GM19328 (cell line): ENCODE measurements around the gene C17orf100.

Experiments used
- ATAC-seq: cut with Tn5 transposase; IDR thresholded peaks from one replicate; pipeline ENCODE4 v1.9.1; 2021; ENCODE audit warnings: mild to moderate bottlenecking, moderate library complexity; ENCODE audit not compliant: unreplicated experiment

Gene C17orf100

DNA sequence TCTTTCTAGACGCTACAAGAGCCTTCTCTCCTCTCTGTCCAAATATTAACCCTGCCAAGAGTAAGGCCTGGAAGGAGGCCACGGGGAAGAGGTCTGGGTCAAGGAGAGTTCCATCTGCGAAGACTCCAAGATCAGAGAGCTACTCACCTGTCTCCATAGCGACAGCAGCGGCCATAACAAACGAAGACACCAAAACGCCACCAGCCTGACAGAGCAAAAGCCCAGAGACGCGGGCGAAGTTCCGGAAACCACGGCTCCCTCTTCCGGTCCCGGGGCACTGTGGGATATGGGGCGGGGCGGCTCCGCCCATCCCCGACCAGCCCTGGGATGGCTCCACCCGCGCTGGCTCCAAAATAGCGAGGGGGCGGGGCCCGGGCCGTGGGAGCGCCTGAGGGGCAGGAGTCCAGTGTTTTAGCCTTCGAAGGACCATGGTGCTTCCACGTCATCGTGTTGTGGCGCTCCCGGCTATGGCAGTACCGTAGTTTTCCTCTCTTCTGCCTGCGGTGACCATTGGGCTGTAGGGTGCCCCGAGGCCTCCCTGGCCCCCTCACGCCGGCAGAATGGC lies at the start of gene C17orf100, which contains the start of gene MED31:
TSS of gene C17orf100 (plus strand) at position 409 of the 565 bp plus-strand sequence. CDS start at position 561, 152 bp downstream.
TSS of gene MED31 (minus strand) at position 252 of the 565 bp plus-strand sequence. CDS start at position 175, 77 bp downstream.
- ATAC-seq, result peak; percentile 94

DNA sequence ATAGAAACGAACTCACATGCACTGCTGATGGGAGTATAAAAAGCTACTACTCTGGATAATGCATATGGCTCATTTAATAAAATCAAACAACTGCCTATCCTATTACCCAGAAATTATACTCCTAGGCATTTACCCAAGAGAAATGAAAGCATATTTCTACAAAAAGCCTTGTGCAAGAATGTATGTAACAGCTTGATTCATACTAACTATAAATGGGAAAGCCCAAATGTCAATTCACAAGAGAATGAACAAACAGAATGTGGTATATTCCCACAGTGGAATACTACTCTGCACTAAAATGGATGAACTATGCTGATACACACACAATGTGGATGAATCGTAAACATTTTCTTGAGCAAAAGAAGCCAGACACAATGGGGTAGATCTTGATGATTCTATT lies 49.4 kb upstream of the C17orf100 start:
- no peak for ATAC-seq

DNA sequence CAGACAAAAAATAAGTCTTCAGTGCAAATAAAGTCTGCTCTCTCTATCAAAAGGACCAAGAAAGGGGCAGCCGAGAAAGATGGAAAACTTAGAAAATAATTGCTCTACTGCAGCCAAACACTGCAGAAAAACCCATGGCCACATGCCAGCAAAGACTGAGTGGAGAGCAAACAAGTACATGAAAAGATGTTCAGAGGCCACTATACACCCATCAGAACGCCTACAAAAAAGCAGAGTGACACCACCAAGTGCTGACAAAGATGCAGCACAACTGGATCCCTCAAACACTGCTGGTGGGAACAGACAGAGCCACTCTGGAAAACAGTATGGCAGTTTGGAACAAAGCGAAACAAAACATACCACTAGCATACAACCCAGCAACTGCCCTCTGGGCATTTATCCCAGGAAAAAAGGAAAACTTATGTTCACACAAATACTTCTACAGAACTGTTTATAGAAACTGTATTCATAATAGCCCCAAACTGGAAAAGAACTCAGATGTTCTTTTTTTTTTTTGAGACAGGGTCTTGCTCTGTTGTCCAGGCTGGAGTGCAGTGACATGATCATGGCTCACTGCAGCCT lies 47.7 kb upstream of the C17orf100 start:
- no peak for ATAC-seq

DNA sequence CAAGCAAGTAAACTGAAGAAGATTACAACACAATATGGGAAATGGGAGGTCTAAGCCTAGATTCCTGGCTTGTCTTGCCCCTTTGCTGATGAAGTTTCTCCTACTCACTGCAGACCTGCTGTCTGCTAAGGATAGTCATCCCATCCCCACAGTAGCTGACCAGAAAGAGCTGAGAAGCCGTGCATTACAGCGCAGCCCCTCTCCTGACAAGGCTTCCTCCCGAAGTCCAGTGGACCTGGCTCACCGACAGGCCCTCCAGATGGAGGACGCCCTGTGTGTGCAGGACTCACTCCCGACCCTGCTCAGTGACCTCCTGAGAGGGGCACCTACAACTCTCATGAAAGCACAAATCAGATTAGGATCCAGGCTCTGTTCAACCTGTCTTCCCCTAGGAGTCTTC lies 46.4 kb upstream of the C17orf100 start:
- no peak for ATAC-seq

DNA sequence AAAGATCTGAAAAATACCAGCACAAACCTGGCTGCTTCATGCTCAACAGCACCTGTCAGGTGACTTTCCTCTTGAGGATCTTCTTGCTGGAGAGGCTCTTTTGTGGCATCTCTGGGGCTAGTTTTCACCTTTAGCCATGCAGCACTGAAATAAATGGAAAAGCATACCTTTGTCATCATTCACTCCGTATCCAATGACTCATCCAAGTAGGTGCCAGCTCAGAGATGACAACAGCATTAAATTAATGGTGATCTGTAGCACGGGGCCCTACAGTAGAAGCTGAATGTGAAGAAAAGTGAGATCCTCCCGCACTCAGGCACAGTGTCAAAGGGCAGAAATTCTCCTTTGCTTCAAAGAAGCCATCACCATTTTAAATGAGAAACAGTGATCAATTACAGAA lies 43.2 kb upstream of the C17orf100 start:
- ATAC-seq, result no peak

DNA sequence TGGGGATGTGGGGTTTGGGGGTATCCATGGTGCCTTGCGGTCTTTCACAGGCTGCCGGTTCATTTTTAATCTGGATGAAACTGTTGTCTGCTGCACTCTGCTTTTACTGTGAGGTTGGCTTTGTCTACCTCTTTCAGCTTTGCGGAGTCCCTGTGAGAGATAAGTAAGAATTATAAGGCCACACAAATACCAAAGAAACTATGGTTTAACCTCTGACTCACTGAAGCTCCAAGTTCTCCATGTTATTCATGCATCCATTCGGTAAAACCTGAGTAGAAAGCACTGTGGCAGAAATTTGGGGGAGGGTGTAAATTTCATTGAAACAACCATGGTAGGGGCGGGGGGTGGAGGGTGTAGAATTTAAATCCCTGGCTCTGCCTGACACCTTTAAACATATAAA lies 41.6 kb upstream of the C17orf100 start:
- ATAC-seq, result no peak

DNA sequence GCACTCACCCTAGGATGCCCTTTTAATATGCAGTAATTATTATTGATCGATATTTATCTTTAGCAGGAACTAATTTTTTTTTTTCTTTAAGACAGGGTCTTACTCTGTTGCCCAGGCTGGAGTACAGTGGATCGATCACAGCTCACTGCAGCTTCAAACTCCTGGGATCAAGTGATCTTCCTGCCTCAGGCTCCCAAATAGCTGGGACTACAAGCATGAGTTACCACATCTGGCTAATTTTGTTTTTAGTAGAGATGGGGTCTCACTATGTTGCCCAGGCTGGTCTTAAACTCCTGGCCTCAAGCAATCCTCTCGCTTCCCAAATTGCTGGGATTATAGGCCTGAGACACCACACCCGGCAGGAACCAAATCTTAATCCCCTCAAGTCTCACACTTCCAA lies 40.3 kb upstream of the C17orf100 start:
- ATAC-seq, result no peak

DNA sequence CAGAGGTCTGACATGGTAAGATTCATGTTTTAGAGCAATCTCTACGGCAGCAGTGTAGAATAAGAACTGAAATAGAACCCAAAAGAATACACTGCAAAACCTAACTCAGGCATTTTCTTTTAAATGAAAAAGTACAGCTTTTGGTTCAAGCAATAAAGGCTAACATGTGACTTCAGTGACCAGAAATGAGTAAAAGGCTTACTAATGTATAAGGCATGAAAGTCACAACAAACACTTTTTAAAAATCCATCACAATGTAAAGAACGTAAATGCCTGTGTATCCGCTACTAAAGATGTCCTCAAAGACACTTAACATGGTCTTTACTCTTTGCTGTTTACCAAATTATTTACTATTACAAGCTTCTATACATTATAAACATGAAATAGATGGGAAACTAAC lies 27.6 kb upstream of the C17orf100 start:
- no peak for ATAC-seq

DNA sequence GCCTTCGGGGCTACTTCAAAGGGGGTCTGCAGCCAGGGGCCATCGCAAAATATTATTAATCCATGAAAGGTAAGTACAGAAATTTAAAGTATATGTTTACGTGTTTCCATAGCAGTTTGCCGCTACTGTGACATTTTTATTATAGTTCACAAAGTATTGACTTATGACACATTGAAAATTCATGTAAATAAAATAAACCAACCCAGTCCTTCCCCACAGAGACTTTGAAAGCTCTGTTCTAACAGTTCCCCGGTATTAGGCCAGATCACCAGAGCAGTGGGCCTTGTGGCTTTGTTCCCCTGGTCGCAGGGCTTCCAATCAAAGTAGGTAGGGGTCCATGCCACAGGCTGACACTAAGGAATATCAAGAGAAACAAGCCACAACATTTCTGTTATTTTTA lies 24.9 kb upstream of the C17orf100 start:
- ATAC-seq, result no peak

DNA sequence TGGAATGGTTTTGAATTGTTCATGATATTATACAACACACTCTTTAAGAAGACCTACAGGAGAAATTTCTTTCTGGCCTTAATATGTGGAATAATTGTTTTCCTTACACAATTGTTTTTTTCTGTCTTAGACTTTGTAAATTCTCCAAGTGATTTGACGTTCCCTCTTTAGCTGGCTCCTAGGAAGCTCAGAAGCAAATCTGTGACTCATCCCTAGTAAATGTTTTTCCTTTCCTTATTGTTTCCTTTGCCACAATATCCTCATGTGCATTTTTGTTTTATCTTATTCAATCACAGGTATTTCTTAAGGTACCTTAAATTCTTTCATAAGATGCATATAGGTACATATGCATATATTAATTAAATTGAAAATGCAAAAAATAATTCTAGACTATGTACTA lies 24.5 kb upstream of the C17orf100 start:
- no peak for ATAC-seq

DNA sequence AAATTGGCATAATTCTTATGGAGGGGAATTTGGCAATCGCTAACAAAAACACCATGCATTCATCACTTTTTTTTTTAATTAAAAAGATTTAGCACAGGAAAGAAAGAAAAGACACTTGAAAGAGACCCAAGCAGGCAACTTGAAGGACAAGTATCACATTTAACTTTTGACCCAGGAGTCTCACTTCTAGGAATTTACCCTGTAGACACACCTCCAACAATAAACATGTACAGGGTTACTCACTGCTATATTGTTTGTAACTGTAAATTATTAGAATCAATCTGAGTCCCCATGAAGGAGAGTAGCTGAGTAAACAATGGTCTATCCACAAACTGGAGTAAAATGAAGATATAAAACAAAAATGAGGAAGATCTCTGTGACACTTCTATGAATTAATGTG lies 21.2 kb upstream of the C17orf100 start:
- ATAC-seq, result no peak

DNA sequence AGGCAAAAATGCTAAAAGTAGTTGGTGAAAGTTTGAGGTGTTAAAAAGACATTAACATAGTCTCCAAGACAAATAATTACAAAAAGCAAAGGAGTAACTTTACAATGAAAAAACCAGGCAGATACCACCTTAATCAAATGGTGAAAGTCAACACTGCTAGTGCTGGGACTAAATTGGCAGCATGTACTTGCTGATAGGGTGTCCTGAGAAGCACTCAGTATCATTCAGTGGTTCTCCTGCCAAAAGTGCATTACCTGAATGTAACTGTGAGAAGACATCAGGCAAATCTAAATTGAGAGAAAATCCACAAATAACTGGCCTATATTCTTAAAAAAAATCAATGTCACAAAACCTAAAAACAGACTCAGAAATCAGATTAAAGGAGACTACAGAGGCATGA lies 19.0 kb upstream of the C17orf100 start:
- ATAC-seq, result no peak

DNA sequence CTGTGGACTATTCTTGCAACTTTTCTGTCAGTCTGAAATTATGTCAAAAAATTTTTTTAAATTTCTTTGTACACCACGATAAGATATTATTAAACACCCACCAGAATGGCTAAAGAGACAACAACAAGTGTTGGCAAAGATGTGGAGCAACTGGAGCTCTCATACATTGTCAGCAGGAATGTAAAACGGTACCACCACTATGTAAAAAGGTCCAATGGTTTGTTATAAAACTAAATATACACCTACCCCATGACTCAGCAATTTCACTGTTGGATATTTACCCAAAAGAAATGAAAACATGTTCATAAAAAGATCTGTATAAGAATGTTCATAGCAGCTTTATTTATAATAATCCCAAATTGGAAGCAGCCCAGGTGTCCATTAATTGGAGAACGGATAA lies 18.3 kb upstream of the C17orf100 start:
- no peak for ATAC-seq

DNA sequence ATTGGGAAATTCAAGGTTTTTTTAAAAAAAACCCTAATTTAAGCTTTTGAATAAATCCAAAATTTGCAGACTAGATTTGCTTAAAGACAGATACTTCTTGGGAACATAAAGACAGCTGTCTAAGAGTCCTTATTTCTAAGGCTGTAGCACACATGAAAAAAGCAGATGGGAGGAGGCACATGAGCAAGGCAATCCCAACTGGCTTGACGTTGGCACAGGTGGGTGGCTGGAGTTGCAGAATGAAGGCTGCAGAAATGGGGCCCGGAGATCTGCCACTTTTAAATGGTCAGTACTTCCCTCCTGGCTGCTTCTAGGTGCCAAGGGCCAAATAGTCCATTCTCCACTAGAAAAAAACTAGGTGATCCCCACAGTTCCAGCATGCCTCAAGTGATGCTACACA lies 15.5 kb upstream of the C17orf100 start:
- no peak for ATAC-seq

DNA sequence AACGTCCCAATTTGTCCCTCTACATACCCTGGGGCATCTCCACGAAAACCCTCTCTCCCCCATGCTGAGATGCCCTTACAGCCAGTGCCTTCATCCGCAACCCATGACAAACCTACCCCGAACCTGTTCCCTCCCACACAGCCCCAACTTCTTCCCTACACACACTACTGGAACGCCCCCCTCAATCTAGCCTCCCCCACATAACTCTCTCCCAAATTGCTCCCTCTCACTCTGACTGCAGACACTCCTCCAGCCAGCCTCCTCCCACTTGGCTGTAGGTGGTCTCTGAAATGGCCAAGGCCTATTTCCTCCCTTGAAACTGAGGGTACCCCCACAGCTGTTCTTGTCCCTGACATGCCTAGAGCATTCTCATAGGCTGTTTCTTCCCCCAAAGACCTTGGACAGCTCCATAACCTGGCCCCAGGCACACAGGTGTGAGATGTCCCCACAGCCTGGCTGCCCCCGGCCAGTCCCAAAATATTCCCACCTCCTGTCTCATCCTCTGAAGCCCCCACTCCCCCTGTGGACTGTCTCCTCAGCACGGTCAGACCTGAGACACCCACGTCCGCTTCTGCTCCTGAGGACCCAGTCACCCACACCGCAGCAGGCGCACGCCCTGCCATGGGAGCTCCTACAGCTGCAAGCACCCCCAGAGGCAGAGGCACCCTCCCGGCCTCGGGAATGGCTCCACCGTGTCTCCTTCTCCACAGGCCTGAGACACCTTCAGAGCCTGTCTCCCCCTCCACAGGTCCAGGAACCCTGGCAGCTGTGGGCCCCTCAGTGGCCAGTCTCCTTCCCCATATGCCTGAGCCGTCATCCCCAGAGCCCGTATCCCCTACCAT lies 14.7 kb upstream of the C17orf100 start:
- no peak for ATAC-seq

DNA sequence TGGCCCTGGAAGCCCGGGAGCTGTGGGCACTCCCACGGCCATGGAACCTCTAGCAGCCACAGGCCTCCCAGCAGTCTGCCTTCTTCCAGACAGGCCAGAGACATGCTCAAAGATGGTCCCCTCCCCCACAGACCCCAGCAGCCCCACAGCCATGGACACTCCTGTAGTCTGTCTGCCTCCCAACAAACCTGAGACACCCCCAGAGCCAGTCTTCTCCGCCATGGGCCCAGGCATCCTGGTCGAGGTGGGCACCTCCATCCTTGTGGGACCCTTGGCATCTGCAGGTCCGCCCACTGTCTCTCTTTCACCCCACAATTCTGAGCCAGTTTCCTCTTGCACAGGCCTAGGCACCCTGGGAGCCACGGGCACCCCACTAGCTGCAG lies 14.1 kb upstream of the C17orf100 start:
- ATAC-seq, result no peak

DNA sequence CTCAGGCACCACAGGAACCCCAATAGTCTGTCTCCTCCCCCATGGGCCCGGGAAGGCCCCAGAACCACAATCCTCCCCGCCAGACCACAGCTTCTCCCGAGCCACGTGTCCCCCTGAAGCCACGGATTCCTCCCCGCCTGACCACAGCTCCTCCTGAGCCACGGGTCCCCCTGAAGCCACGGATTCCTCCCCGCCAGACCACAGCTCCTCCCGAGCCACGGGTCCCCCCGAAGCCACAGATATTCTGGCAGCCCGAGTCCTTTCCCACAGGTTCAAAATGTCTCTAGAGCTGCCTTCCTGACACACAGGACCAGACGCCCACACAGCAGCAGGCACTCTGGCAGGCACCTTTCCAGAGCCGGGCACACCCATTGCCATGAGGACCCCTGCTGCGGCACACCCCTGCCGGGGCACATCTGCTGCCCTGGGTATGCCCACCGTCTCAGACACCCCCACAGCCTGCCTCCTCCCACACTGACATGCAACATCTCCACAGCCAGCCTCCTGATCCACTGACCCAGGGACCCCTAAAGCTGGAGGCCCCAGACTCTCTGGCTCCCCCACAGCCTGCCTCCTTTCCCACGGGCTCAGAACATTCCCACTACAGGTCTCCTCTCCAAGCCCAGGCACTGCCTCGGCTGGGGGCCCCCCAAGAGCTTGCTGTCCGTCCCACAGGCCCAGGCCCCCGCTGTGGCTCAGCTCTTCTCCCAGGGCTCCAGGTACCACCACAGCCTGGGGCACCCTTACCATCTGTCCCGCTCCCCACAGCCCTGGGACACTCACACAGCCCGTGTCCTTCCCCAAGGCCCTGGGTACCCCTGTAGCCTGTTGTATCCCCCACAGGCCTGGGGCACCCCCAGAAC lies 13.3 kb upstream of the C17orf100 start:
- no peak for ATAC-seq

DNA sequence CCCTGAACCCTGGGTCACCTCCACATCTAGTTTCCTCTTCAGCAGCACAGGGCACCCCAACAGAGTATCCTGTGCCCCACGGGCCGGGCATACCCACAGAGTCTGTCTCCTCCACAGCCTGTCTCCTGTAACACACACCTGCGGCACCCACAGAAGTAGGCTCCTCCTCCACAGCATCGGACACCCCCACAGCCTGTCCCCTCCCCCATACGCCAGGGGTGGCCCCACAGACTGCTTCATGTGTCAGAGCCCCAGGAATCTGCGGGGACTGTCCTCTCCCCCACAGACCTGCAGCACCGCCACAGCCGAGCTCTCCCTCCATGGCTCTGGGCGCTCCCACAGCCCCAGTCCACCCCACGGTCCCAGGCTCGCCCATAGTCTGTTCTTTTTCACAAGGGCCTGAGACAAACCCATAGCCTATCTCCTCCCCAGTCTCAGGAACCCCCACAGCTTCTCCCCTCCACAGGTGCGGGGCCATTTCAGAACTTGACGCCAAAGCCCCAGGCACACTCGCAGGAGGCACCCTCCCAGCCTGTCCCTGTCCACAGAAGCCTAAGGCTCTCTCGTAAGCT lies 12.5 kb upstream of the C17orf100 start:
- ATAC-seq, result no peak

DNA sequence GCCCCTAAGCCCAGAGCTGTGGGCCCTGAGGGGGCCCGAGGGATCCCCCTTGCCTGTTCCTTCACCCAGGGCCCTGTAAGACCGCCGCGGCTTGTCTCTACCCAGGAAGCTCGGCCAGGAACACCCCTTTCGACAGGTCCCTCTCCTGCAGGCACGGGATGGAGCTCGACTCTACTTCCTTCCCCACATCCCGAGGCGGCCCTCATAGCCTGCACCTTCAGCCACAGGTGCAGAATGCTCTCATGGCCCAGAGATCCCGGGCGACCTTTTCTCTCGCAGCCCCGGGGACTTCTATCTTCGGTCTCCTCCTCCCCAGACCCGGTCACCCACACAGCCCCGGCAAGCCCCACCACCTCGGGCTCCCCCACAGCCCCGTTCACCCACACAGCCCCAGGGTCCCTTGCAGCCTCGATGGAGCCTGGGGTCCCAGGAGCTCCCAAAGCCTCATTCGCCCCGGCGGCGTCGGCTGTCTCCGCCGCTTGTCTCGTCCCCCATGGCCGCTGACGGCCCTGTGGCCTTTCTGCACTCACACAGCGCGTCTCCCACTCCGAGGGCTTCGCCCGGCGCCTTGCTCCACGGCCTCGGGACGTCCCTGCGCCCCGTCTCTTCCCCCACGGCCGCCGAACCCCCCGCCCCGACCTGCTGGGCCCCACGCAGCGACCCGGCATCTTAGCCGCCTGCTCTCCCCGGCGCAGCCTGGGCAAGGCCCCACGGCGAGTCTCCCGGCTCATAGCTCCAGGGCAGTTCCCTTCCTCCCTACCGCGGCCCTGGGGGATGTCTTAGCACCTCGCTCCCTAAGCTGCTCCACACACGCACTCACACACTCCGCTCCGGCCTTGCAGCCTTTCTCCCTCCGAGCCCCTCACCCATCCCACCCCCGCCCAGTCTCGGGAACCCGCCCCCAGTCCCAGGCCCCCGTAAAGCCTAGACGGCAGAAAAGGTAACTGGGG lies 11.7 kb upstream of the C17orf100 start:
- ATAC-seq, result peak; percentile 10
